Esophagus squamous epithelium (tissue), 5 donors: Measurements from ENCODE around the gene COX8C. TPM values are rescaled to one million over a fixed set of nuclear protein-coding genes. Genes with fewer than 3 reads are reported as not detected.
"Not testable (repeated sequence)": the region's sequence is repeated elsewhere in the genome, so short reads cannot be mapped to it uniquely, and the experiment has no call there.

Source experiments
- DNase-seq: peaks from one replicate; lab custom pipeline; 2025; lab: John Stamatoyannopoulos, UW
- H3K27ac ChIP-seq, 4 donors: fragments of 200-600 bp; sonication (generic); one replicate each; pipeline ENCODE4 v1.5.1; 2016 to 2019; ENCODE audit warnings: mild to moderate bottlenecking in 1 of 4
- H3K27me3 ChIP-seq, 4 donors: fragments of 200-600 bp; sonication (generic); 1 replicate in 3 of 4; 2 replicates in 1 of 4; pipeline versions ENCODE4 v1.5.1 to v1.6.0; 2017 to 2021; ENCODE audit warnings: antibody characterized with exemption in 1 of 4
- H3K36me3 ChIP-seq, 3 donors: fragments of 200-600 bp; sonication (generic); one replicate each; pipeline ENCODE4 v1.5.1; 2016 to 2019
- H3K4me1 ChIP-seq, 3 donors: fragments of 200-600 bp; sonication (generic); one replicate each; pipeline ENCODE4 v1.5.1; 2017 to 2019
- H3K4me3 ChIP-seq, 4 donors: fragments of 200-600 bp; sonication (generic); 1 replicate in 3 of 4; 2 replicates in 1 of 4; pipeline ENCODE4 v1.5.1; 2016 to 2019; ENCODE audit warnings: mild to moderate bottlenecking in 2 of 4, moderate library complexity in 1 of 4
- H3K9me3 ChIP-seq, 3 donors: fragments of 200-600 bp; sonication (generic); one replicate each; pipeline ENCODE4 v1.5.1; 2016 to 2019
- CTCF ChIP-seq, 6 experiments: fragments of 450-650 bp in 4 of 6; fragments of 200-600 bp in 2 of 6; sonication (generic) in 2 of 6; IDR thresholded peaks; one replicate each; pipeline ENCODE4 v1.5.1; 2016 to 2019; ENCODE audit warnings: antibody characterized with exemption in 6 of 6, mild to moderate bottlenecking in 4 of 6, moderate library complexity in 4 of 6
- POLR2A ChIP-seq, 4 donors: fragments of 450-650 bp; IDR thresholded peaks; one replicate each; pipeline ENCODE4 v1.6.1; 2017; ENCODE audit warnings: antibody characterized with exemption in 4 of 4, mild to moderate bottlenecking in 4 of 4, moderate library complexity in 3 of 4
- WGBS, 2 donors: methylation state at CpG; one replicate each; pipeline ENCODE4 v1.1.5; 2018; 5-methylcytosine and 5-hydroxymethylcytosine counted together
- intact Hi-C: fragments of 100-400 bp; cut with DNase I; formaldehyde crosslinking; loops from one replicate; pipeline ENCODE4 v1.15.0; 2022
- total RNA-seq, 4 donors: library from RNA; depleted of rRNA; stranded (reverse); fragments of >200 nt; gene quantifications; one replicate each; pipeline ENCODE4 v1.1.0, GENCODE V29; 2016
- donor health status: DM: yes; HTN: yes; CAD: no.

Gene COX8C
- total RNA-seq, 4 donors from 2014 or later = not detected

GRCh38 chr14:93368996-93369712, 22.2 kb downstream of the COX8C start:
- no peaks in the 10 kb centered on the region for H3K27me3 ChIP-seq
- DNase-seq = no peak
- H3K4me3 ChIP-seq = no peak overlapping the region
- no peaks in the 10 kb centered on the region for H3K9me3 ChIP-seq
- WGBS, 2 donors = 36 to 43% methylated on average over 5 of the region's 5 CpGs
- H3K36me3 ChIP-seq = no peaks in the 10 kb centered on the region
- peaks cover 0 to 3% (median 0%) of the 10 kb centered on the region in 3 donors for H3K4me1 ChIP-seq
- TF ChIP-seq CTCF (IDR thresholded peaks at IDR 0.05) = no peak
- TF ChIP-seq POLR2A (IDR thresholded peaks at IDR 0.05) = no peak
- peak overlapping the region in 1 of 4 donors; percentile 14 for H3K27ac ChIP-seq
- intact Hi-C loops = no loop called here

GRCh38 chr14:93369713-93370266, 22.8 kb downstream of the COX8C start:
- Histone ChIP-seq H3K36me3 (no peaks in the 10 kb centered on the region), H3K27me3 (no peaks in the 10 kb centered on the region), H3K27ac (peak overlapping the region in 1 of 4 donors; percentile 14), H3K4me3 (no peak overlapping the region), H3K4me1 (peaks cover 0 to 3% (median 0%) of the 10 kb centered on the region in 3 donors), H3K9me3 (no peaks in the 10 kb centered on the region)
- WGBS, 2 donors = 72 to 75% methylated on average over 4 of the region's 4 CpGs
- intact Hi-C loops = no loop called here
- no peak for DNase-seq
- TF ChIP-seq CTCF (IDR thresholded peaks at IDR 0.05) = no peak
- TF ChIP-seq POLR2A (IDR thresholded peaks at IDR 0.05) = no peak

GRCh38 chr14:93375673-93376156, 28.7 kb downstream of the COX8C start:
- no peak for TF ChIP-seq CTCF (IDR thresholded peaks at IDR 0.05)
- no peak for TF ChIP-seq POLR2A (IDR thresholded peaks at IDR 0.05)
- WGBS, 2 donors = 70 to 71% methylated on average over 6 of the region's 6 CpGs

GRCh38 chr14:93379831-93380230, 32.8 kb downstream of the COX8C start:
- Histone ChIP-seq H3K27ac (no peak overlapping the region), H3K36me3 (no peaks in the 10 kb centered on the region), H3K9me3 (no peaks in the 10 kb centered on the region), H3K27me3 (no peaks in the 10 kb centered on the region), H3K4me1 (no peaks in the 10 kb centered on the region), H3K4me3 (no peak overlapping the region)
- TF ChIP-seq POLR2A (IDR thresholded peaks at IDR 0.05) (no peak), CTCF (IDR thresholded peaks at IDR 0.05) (no peak)
- DNase-seq = no peak
- 38 to 48% methylated on average over 1 of the region's 1 CpG for WGBS, 2 donors
- intact Hi-C loops = no loop called here

More at GRCh38 chr14:93375673-93376156, 28.7 kb downstream of the COX8C start:
- Histone ChIP-seq H3K27ac (no peak overlapping the region), H3K27me3 (no peaks in the 10 kb centered on the region), H3K4me3 (no peak overlapping the region), H3K4me1 (no peaks in the 10 kb centered on the region), H3K9me3 (no peaks in the 10 kb centered on the region), H3K36me3 (no peaks in the 10 kb centered on the region)
- DNase-seq = peak; percentile 1
- intact Hi-C loops = no loop called here

GRCh38 chr14:93381644-93382043, 34.7 kb downstream of the COX8C start:
- 27 to 38% methylated on average over 1 of the region's 1 CpG for WGBS, 2 donors
- no peak for DNase-seq

GRCh38 chr14:93384256-93384655, 37.3 kb downstream of the COX8C start:
- intact Hi-C loops, H3K4me1 ChIP-seq, H3K9me3 ChIP-seq, DNase-seq, H3K4me3 ChIP-seq, H3K36me3 ChIP-seq, H3K27ac ChIP-seq, H3K27me3 ChIP-seq: not testable (repeated sequence)
- 32 to 58% methylated on average over 1 of the region's 1 CpG for WGBS, 2 donors

More at GRCh38 chr14:93381644-93382043, 34.7 kb downstream of the COX8C start:
- H3K27me3 ChIP-seq = no peaks in the 10 kb centered on the region
- TF ChIP-seq POLR2A (IDR thresholded peaks at IDR 0.05) (no peak), CTCF (IDR thresholded peaks at IDR 0.05) (no peak)
- intact Hi-C loops = no loop called here
- no peak overlapping the region for H3K4me3 ChIP-seq
- H3K9me3 ChIP-seq = no peaks in the 10 kb centered on the region
- no peaks in the 10 kb centered on the region for H3K36me3 ChIP-seq
- no peaks in the 10 kb centered on the region for H3K4me1 ChIP-seq
- H3K27ac ChIP-seq = no peak overlapping the region
